SKM-1 treated with dmso at 0.1 percent for 144 hours (cell line): ENCODE results near the gene RANGAP1.
A peak's percentile ranks its signal among the peaks of the same experiment; 100 is the strongest.
"Not testable (repeated sequence)": the region's sequence is repeated elsewhere in the genome, so short reads cannot be mapped to it uniquely, and the experiment has no call there.

Source experiments
- DNase-seq: peaks from one replicate; lab custom pipeline; 2025; ENCODE audit not compliant: unreplicated experiment; lab: John Stamatoyannopoulos, UW

Gene RANGAP1

DNA sequence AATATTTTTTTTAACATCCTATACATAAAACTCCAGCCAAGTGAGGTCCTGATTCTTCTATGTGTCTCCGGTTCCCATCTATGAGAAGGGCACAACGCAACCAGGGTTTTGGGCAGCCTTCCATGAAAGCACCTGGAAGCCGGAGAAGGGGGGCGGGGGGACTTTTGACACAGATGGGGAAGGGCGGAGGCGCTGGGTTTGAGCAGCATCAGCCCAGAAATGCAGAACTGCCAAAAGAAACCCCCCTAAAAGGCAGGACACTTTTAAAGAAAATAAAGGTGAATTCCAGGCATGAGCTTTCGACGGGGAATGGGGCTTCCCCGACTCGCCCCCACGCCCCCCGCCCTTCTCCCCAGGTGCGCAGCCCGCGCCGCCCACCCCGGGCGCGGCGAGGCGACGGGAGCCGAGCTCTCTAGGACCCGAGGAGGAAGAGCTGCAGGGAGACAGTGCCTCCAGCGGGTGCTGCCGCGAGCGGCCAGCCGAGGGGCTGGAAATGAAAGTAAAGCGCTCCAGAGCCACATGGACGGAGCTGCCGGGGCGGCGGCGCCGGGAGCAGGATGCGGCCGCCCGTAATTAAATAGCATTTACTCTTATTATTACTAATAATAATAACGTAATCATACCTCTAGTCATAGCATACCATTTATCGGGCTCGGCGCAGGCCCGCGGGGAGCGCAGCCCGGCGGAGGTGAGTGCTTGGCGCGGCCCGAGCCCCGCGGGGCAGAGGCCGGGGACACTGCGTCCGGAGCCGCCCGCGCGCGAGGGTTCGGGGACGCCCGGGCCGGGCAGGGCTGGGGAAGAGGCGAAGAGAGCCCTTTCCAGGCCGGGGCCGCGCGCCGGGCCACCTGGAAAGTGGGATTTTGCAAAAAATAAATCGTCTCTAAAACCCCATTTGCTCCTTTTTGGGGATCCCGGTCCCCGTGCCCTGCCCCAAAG, 15.4 kb upstream of the RANGAP1 start, which contains the start of gene ZC3H7B:
TSS of gene ZC3H7B (plus strand) at position 441 of the 936 bp plus-strand sequence. CDS start 19,136 bp downstream, outside the sequence.
- DNase-seq, result peak; percentile 78

DNA sequence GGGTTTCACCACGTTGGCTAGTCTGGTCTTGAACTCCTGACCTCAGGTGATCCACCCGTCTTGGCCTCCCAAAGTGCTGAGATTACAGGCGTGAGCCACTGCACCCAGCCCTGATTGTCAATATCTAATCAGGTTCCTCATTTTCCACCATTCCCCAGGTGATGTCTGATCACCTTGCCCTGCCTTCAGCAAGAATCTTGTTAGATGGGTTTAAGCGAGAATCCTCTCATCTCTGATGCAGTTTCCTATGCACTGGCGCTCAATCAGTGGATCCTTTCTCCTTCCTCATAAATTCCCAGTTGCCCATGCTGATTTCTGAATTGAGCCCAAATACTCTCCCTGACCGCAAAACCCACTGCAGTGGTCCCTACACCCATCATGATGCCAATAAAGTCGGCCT, 14.7 kb upstream of the RANGAP1 start:
- DNase-seq, result no peak

GRCh38 chr22:41296826-41297667, 11.1 kb upstream of the RANGAP1 start:
- DNase-seq, result no peak

DNA sequence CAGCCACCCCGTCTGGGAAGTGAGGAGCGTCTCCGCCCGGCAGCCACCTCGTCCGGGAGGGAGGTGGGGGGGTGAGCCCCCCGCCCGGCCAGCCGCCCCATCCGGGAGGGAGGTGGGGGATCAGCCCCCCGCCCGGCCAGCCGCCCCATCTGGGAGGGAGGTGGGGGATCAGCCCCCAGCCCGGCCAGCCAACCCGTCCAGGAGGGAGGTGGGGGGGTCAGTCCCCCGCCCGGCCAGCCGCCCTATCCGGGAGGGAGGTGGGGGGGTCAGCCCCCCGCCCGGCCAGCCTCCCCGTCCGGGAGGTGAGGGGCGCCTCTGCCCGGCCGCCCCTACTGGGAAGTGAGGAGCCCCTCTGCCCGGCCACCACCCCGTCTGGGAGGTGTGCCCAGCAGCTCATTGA, 8.8 kb upstream of the RANGAP1 start:
- DNase-seq, result not testable (repeated sequence)

- no peak for DNase-seq
These were observed 4.6 kb upstream of the RANGAP1 start for GRCh38 chr22:41290262-41291221.

GRCh38 chr22:41289671-41290070, 3.7 kb upstream of the RANGAP1 start:
- DNase-seq, result no peak

- no peak for DNase-seq
These were observed 2.4 kb upstream of the RANGAP1 start for GRCh38 chr22:41288245-41288946.

DNA sequence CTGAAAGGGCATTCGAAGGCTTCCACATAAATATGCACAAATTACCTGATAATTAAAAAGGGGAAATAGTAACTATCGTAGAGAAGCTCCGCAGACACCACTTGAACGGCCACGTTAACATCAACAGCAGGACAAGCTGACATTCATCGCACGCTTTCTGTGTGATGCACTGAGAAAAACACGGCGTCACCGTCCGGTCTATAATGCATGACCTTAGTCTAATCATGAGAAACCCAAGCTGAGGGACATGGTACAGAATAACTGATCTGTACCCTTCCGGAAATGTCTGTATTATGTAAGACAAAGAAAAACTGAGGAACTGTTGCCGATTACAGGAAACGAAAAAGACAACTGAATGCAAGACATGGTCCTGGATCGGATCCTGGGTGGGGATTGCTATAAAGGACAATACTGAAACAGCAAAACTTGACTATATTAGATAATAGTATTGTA, 678 bp upstream of the RANGAP1 start:
- peak; percentile 88 for DNase-seq

DNA sequence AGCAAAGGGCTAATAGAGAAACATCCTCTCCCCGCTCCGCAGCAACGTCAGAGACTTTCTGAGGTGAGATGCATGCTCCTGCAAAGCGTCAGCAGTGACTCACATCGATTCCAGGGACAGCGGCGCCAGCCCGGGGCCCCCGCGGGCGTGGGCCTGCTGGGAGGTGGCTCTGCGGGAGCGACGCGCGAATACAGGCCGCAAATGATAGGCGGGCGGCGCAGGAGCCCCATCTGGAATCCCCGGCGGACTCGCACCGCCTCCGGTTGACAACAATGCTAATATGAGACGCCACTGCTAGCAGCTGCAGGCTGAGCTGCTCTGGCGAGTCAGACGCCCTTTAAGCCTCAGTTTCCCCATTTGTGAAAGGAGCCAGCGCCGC, 557 bp downstream of the RANGAP1 start:
- DNase-seq, result peak; percentile 17

GRCh38 chr22:41284465-41284864, 1.5 kb downstream of the RANGAP1 start:
- no peak for DNase-seq

- no peak for DNase-seq
These were observed 5.1 kb downstream of the RANGAP1 start for GRCh38 chr22:41280854-41281253.

GRCh38 chr22:41280065-41280464, 5.9 kb downstream of the RANGAP1 start:
- no peak for DNase-seq

DNA sequence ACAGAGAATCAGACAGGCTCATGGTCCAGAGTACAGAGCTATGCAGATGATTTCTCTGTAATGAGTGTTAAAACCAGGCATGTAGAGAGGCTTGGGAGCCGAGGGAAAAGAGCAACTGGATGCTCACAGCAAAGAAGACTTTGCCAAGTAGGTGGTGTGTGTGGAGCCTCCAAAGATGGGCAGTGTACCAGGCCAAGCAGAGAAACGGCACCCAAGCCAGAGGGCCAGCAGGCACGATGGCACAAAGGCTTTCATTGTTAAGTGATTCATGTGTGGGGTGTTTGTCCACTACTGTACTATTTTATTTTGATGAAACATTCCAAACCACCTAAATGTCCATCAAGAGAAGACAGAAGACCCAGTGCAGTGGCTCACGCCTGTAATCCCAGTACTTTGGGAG, 11.1 kb downstream of the RANGAP1 start:
- no peak for DNase-seq

DNA sequence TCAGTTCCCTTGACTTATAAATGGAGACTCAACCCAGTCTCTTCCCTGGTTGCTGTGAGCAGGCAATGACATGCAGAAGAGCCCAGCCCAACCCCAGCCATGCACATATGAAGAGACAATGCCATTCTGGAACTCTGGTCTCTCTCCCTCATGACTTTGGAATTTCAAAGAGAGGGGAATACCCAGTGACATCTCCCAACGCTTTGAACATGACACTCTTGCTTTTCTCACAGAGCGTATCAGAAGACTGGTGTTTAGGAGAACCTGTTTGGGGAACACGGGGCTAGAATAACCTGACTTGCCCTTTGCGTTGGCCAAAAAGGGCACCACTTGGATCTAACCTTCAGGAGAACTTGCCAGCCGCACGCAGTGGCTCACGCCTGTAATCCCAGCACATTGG, 12.9 kb downstream of the RANGAP1 start:
- no peak for DNase-seq

- DNase-seq, result no peak
These were observed 14.2 kb downstream of the RANGAP1 start for GRCh38 chr22:41271787-41272186.

DNA sequence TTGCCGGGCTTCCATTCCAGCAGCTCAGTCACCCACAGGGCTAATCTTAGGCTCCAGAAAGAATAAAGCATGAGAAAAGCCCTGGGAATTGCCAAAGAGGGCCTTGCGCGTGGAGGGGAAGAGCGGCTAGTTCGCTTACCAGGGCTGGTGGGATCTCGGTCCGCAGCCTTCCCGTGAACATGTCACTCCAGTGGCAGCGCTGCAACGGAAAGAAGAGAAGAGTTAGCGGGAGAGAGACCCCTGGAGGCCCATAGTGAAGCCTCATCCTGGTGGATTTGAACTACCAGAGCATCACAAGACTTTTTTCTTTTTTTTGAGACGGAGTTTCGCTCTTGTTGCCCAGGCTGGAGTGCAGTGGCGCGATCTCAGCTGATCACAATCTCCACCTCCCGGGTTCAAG, 18.0 kb downstream of the RANGAP1 start:
- DNase-seq, result no peak

DNA sequence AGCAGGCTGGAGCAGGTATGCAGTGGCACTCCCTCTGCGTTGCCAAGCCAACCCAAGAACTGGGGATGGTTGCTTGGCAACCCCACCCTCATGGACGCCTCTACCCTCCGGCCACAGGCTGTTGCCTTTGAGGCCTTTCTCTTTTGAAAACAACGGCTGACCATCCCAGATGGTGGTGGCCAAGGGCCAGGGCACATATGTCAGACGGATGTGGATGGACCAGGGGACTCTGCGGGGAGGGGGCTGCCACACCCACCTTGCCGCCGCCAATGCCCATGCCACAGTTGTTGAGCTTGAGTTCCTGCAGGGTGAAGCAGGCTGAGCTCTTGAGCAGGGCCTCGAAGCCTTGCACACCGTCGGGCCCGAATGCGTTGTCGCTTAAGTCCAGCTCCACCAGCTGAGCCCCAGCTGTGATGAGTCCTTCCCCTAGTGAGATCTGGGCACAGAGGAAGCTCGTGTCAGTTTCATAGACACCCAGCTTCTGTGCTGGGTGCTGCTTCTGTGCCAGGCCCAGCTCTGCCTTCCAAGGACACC, 21.5 kb downstream of the RANGAP1 start:
- no peak for DNase-seq

GRCh38 chr22:41263704-41264103, 22.3 kb downstream of the RANGAP1 start:
- DNase-seq, result no peak

- DNase-seq, result no peak
These were observed 23.7 kb downstream of the RANGAP1 start for GRCh38 chr22:41262250-41262765.
